Gastrocnemius medialis (tissue), 4 donors: Measurements from ENCODE around the gene ACOXL. TPM values are rescaled to one million over a fixed set of nuclear protein-coding genes. Genes with fewer than 3 reads are reported as not detected.

ENCODE experiments used
- ATAC-seq, 2 donors: fragments of 150-250 bp; one replicate each; pipeline ENCODE4 v1.9.1; 2016
- DNase-seq, 2 donors: peaks; one replicate each; pipeline ENCODE4 v3.0.0-alpha.2; 2019
- H3K27ac ChIP-seq, 4 donors: fragments of 200-600 bp; sonication (generic); 1 replicate in 1 of 4; 2 replicates in 3 of 4; pipeline ENCODE4 v1.5.1; 2016 to 2018; ENCODE audit warnings: mild to moderate bottlenecking in 2 of 4, moderate library complexity in 1 of 4
- H3K27me3 ChIP-seq, 3 donors: fragments of 200-600 bp; sonication (generic) in 2 of 3; 1 replicate in 1 of 3; 2 replicates in 2 of 3; pipeline versions ENCODE4 v1.5.1 to v1.6.0; 2016 to 2019; ENCODE audit warnings: mild to moderate bottlenecking in 1 of 3, moderate library complexity in 1 of 3
- H3K36me3 ChIP-seq, 2 donors: fragments of 200-600 bp; sonication (generic) in 1 of 2; one replicate each; pipeline ENCODE4 v1.5.1; 2017 to 2018
- H3K4me1 ChIP-seq, 2 donors: fragments of 200-600 bp; sonication (generic) in 1 of 2; one replicate each; pipeline ENCODE4 v1.5.1; 2016 to 2017; ENCODE audit warnings: mild to moderate bottlenecking in 2 of 2
- H3K4me3 ChIP-seq, 4 donors: fragments of 200-600 bp; sonication (generic) in 3 of 4; 1 replicate in 1 of 4; 2 replicates in 3 of 4; pipeline ENCODE4 v1.5.1; 2016 to 2019; ENCODE audit warnings: mild to moderate bottlenecking in 2 of 4
- H3K9me3 ChIP-seq, 3 donors: fragments of 200-600 bp; sonication (generic) in 2 of 3; 1 replicate in 1 of 3; 2 replicates in 2 of 3; pipeline ENCODE4 v1.5.1; 2016 to 2019
- CTCF ChIP-seq, 5 experiments: fragments of 450-650 bp in 3 of 5; fragments of 200-600 bp in 2 of 5; sonication (generic) in 2 of 5; IDR thresholded peaks in 4 of 5; conservative IDR thresholded peaks in 1 of 5; 1 replicate in 4 of 5; 2 replicates in 1 of 5; pipeline ENCODE4 v1.5.1; 2016 to 2019; ENCODE audit warnings: antibody characterized with exemption in 5 of 5, mild to moderate bottlenecking in 3 of 5, moderate library complexity in 3 of 5
- POLR2A ChIP-seq, 2 donors: fragments of 450-650 bp; IDR thresholded peaks; one replicate each; pipeline ENCODE4 v1.6.1; 2017; ENCODE audit warnings: antibody characterized with exemption in 2 of 2, mild to moderate bottlenecking in 2 of 2, moderate library complexity in 2 of 2
- in situ Hi-C, 4 donors: fragments of 200-750 bp; cut with MboI; loops; one replicate each; pipeline versions ENCODE4 v1.15.0 to v1.8.0; 2017; ENCODE audit warnings: low sequenced_read_pairs in 4 of 4
- intact Hi-C: fragments of 100-400 bp; cut with DNase I; formaldehyde crosslinking; loops from one replicate; pipeline ENCODE4 v1.15.1; 2023; ENCODE audit warnings: low total_unique reads
- total RNA-seq, 4 donors: library from RNA; depleted of rRNA; stranded (reverse); fragments of >200 nt; gene quantifications; one replicate each; pipeline versions ENCODE4 v1.1.0 to v1.2.3, GENCODE V29; 2016

ACOXL gene
- total RNA-seq, 4 donors from 2014 or later: not detected

- intact Hi-C loops: no loop called here
- in situ Hi-C loops: no loop called here
- DNase-seq: no peak
Measured at GRCh38 chr2:110718990-110719389, 13.4 kb upstream of the ACOXL start.

GRCh38 chr2:110720547-110720946 is 11.8 kb upstream of the ACOXL start:
- no peak for ATAC-seq

More at GRCh38 chr2:110718990-110719389, 13.4 kb upstream of the ACOXL start:
- H3K4me3 ChIP-seq: no peak overlapping the region
- H3K27me3 ChIP-seq: no peaks in the 10 kb centered on the region
- H3K27ac ChIP-seq: no peak overlapping the region
- peaks cover 3 to 6% of the 10 kb centered on the region in 2 donors for H3K4me1 ChIP-seq
- no peak for TF ChIP-seq POLR2A (IDR thresholded peaks at IDR 0.05)
- no peak for TF ChIP-seq CTCF (IDR thresholded peaks at IDR 0.05 in 4 of 5, conservative IDR thresholded peaks at IDR 0.05 in 1 of 5)
- H3K9me3 ChIP-seq: no peaks in the 10 kb centered on the region
- H3K36me3 ChIP-seq: no peaks in the 10 kb centered on the region
- ATAC-seq: no peak

GRCh38 chr2:110724820-110725219 is 7.6 kb upstream of the ACOXL start:
- no peaks in the 10 kb centered on the region for H3K36me3 ChIP-seq
- TF ChIP-seq POLR2A (IDR thresholded peaks at IDR 0.05) (no peak), CTCF (IDR thresholded peaks at IDR 0.05 in 4 of 5, conservative IDR thresholded peaks at IDR 0.05 in 1 of 5) (no peak)
- no peak overlapping the region for H3K4me3 ChIP-seq
- in situ Hi-C loops (no loop called here), intact Hi-C loops (no loop called here)
- DNase-seq: no peak
- no peaks in the 10 kb centered on the region for H3K4me1 ChIP-seq
- no peak overlapping the region for H3K27ac ChIP-seq
- H3K27me3 ChIP-seq: no peaks in the 10 kb centered on the region
- ATAC-seq: no peak
- no peaks in the 10 kb centered on the region for H3K9me3 ChIP-seq

More at GRCh38 chr2:110720547-110720946, 11.8 kb upstream of the ACOXL start:
- Histone ChIP-seq H3K27me3 (no peaks in the 10 kb centered on the region), H3K4me1 (peaks cover 3 to 6% of the 10 kb centered on the region in 2 donors), H3K27ac (no peak overlapping the region), H3K36me3 (no peaks in the 10 kb centered on the region), H3K4me3 (no peak overlapping the region), H3K9me3 (no peaks in the 10 kb centered on the region)
- TF ChIP-seq CTCF (IDR thresholded peaks at IDR 0.05 in 4 of 5, conservative IDR thresholded peaks at IDR 0.05 in 1 of 5) (no peak), POLR2A (IDR thresholded peaks at IDR 0.05) (no peak)
- in situ Hi-C loops: no loop called here
- no peak for DNase-seq
- intact Hi-C loops: no loop called here

GRCh38 chr2:110725370-110725769 is 7.0 kb upstream of the ACOXL start:
- H3K27me3 ChIP-seq: no peaks in the 10 kb centered on the region
- intact Hi-C loops (no loop called here), in situ Hi-C loops (no loop called here)
- H3K9me3 ChIP-seq: no peaks in the 10 kb centered on the region
- no peak overlapping the region for H3K27ac ChIP-seq
- no peaks in the 10 kb centered on the region for H3K4me1 ChIP-seq
- no peaks in the 10 kb centered on the region for H3K36me3 ChIP-seq
- no peak overlapping the region for H3K4me3 ChIP-seq
- TF ChIP-seq CTCF (IDR thresholded peaks at IDR 0.05 in 4 of 5, conservative IDR thresholded peaks at IDR 0.05 in 1 of 5) (no peak), POLR2A (IDR thresholded peaks at IDR 0.05) (no peak)
- ATAC-seq (no peak), DNase-seq (no peak)

- H3K9me3 ChIP-seq: no peaks in the 10 kb centered on the region
- DNase-seq (no peak), ATAC-seq (no peak)
- H3K4me1 ChIP-seq: no peaks in the 10 kb centered on the region
- no peak overlapping the region for H3K27ac ChIP-seq
- no peaks in the 10 kb centered on the region for H3K36me3 ChIP-seq
- no peak for TF ChIP-seq CTCF (IDR thresholded peaks at IDR 0.05 in 4 of 5, conservative IDR thresholded peaks at IDR 0.05 in 1 of 5)
- no peak for TF ChIP-seq POLR2A (IDR thresholded peaks at IDR 0.05)
- in situ Hi-C loops: no loop called here
- no peak overlapping the region for H3K4me3 ChIP-seq
- peaks cover 0 to under 1% (median 0%) of the 10 kb centered on the region in 3 donors for H3K27me3 ChIP-seq
- intact Hi-C loops: no loop called here
Measured at GRCh38 chr2:110725859-110726258, 6.5 kb upstream of the ACOXL start.
